COLO668 (cell line): ENCODE results near the gene ME3.
"Not testable (repeated sequence)": the region's sequence is repeated elsewhere in the genome, so short reads cannot be mapped to it uniquely, and the experiment has no call there.

Source experiments
- DNase-seq: peaks from one replicate; lab custom pipeline; 2025; ENCODE audit not compliant: unreplicated experiment; lab: John Stamatoyannopoulos, UW

Gene ME3

GRCh38 chr11:86443415-86443814 lies 229.0 kb downstream of the ME3 start:
- no peak for DNase-seq

GRCh38 chr11:86442827-86443226 lies 229.6 kb downstream of the ME3 start:
- no peak for DNase-seq

- no peak for DNase-seq
Measured at GRCh38 chr11:86442420-86442819, 230.0 kb downstream of the ME3 start.

GRCh38 chr11:86440843-86441242 lies 231.6 kb downstream of the ME3 start:
- no peak for DNase-seq

GRCh38 chr11:86440305-86440716 lies 232.1 kb downstream of the ME3 start:
- DNase-seq: no peak

GRCh38 chr11:86438685-86439084 lies 233.7 kb downstream of the ME3 start:
- DNase-seq: no peak

- DNase-seq: no peak
Measured at GRCh38 chr11:86435711-86436110, 236.7 kb downstream of the ME3 start.

GRCh38 chr11:86433361-86434095 lies 238.9 kb downstream of the ME3 start:
- not testable (repeated sequence) for DNase-seq

GRCh38 chr11:86431258-86431657 lies 241.2 kb downstream of the ME3 start:
- DNase-seq: no peak

GRCh38 chr11:86427441-86427840 lies 245.0 kb downstream of the ME3 start:
- no peak for DNase-seq

GRCh38 chr11:86423488-86423887 lies 248.9 kb downstream of the ME3 start:
- not testable (repeated sequence) for DNase-seq

GRCh38 chr11:86422371-86422770 lies 250.0 kb downstream of the ME3 start:
- DNase-seq: no peak

- no peak for DNase-seq
Measured at GRCh38 chr11:86421946-86422345, 250.5 kb downstream of the ME3 start.

GRCh38 chr11:86418917-86419316 lies 253.5 kb downstream of the ME3 start:
- no peak for DNase-seq

GRCh38 chr11:86418513-86418912 lies 253.9 kb downstream of the ME3 start:
- DNase-seq: no peak

GRCh38 chr11:86418106-86418505 lies 254.3 kb downstream of the ME3 start:
- DNase-seq: no peak

- not testable (repeated sequence) for DNase-seq
Measured at GRCh38 chr11:86416951-86417350, 255.5 kb downstream of the ME3 start.

- DNase-seq: no peak
Measured at GRCh38 chr11:86416494-86416893, 255.9 kb downstream of the ME3 start.

GRCh38 chr11:86415026-86415425 lies 257.4 kb downstream of the ME3 start:
- DNase-seq: no peak

GRCh38 chr11:86414032-86414431 lies 258.4 kb downstream of the ME3 start:
- no peak for DNase-seq

GRCh38 chr11:86408845-86409244 lies 263.6 kb downstream of the ME3 start:
- DNase-seq: no peak

- no peak for DNase-seq
Measured at GRCh38 chr11:86403458-86403857, 269.0 kb downstream of the ME3 start.

GRCh38 chr11:86398106-86398505 lies 274.3 kb downstream of the ME3 start:
- no peak for DNase-seq
